ENCODE results near the gene CCDC152.

CCDC152 gene

GRCh38 chr5:42740920-42741319 lies 15.7 kb upstream of the CCDC152 start:
- no peak for DNase-seq (ENCODE audit: low read depth)
- TF ChIP-seq CTCF (IDR thresholded peaks at IDR 0.05; ENCODE audit: low read depth, low read length, missing control alignments), result no peak
- no peak overlapping the region for H3K4me3 ChIP-seq (ENCODE audit: low read depth, low read length)

- H3K4me3 ChIP-seq (ENCODE audit: low read depth, low read length), result no peak overlapping the region
- peak; percentile 50 for TF ChIP-seq CTCF (IDR thresholded peaks at IDR 0.05; ENCODE audit: low read depth, low read length, missing control alignments)
- no peak for DNase-seq (ENCODE audit: low read depth)
Observed at GRCh38 chr5:42745426-42745825, 11.2 kb upstream of the CCDC152 start.

- no peak overlapping the region for H3K4me3 ChIP-seq (ENCODE audit: low read depth, low read length)
- no peak for DNase-seq (ENCODE audit: low read depth)
- no peak for TF ChIP-seq CTCF (IDR thresholded peaks at IDR 0.05; ENCODE audit: low read depth, low read length, missing control alignments)
Observed at GRCh38 chr5:42745856-42746255, 10.8 kb upstream of the CCDC152 start.

GRCh38 chr5:42749020-42749419 lies 7.6 kb upstream of the CCDC152 start:
- H3K4me3 ChIP-seq (ENCODE audit: low read depth, low read length), result no peak overlapping the region
- TF ChIP-seq CTCF (IDR thresholded peaks at IDR 0.05; ENCODE audit: low read depth, low read length, missing control alignments), result no peak
- no peak for DNase-seq (ENCODE audit: low read depth)

- no peak overlapping the region for H3K4me3 ChIP-seq (ENCODE audit: low read depth, low read length)
- no peak for DNase-seq (ENCODE audit: low read depth)
- TF ChIP-seq CTCF (IDR thresholded peaks at IDR 0.05; ENCODE audit: low read depth, low read length, missing control alignments), result no peak
Observed at GRCh38 chr5:42750507-42750906, 6.1 kb upstream of the CCDC152 start.

GRCh38 chr5:42751044-42751443 lies 5.6 kb upstream of the CCDC152 start:
- no peak overlapping the region for H3K4me3 ChIP-seq (ENCODE audit: low read depth, low read length)
- DNase-seq (ENCODE audit: low read depth), result no peak
- no peak for TF ChIP-seq CTCF (IDR thresholded peaks at IDR 0.05; ENCODE audit: low read depth, low read length, missing control alignments)

GRCh38 chr5:42753099-42753498 lies 3.5 kb upstream of the CCDC152 start:
- no peak overlapping the region for H3K4me3 ChIP-seq (ENCODE audit: low read depth, low read length)
- DNase-seq (ENCODE audit: low read depth), result no peak
- TF ChIP-seq CTCF (IDR thresholded peaks at IDR 0.05; ENCODE audit: low read depth, low read length, missing control alignments), result no peak

All from GM12864 (cell line).